HG03103 (cell line): Measurements from ENCODE around the gene ACP1.

Experiments used
- ATAC-seq: cut with Tn5 transposase; IDR thresholded peaks from one replicate; pipeline ENCODE4 v1.9.1; 2021; ENCODE audit warnings: low read depth; ENCODE audit not compliant: unreplicated experiment

The ACP1 gene

DNA sequence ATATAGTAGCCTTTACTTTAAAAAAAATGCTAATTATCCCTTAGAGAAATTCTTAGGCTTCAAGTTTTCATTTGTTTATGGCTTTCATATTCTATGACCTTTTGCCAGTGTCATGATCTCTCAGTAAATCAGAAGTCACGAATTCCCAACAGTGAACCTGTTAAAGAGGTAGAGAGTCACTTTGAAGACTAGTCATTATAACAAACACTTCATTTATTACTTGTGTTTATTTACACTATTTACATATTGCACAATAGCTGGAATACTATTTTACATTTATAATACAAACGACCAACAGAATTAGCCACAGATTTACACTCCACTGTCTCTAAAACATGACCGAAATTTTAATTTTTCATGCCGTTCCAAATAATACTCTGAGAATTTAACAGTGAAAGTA, 14.6 kb downstream of the ACP1 start:
- ATAC-seq, result no peak

DNA sequence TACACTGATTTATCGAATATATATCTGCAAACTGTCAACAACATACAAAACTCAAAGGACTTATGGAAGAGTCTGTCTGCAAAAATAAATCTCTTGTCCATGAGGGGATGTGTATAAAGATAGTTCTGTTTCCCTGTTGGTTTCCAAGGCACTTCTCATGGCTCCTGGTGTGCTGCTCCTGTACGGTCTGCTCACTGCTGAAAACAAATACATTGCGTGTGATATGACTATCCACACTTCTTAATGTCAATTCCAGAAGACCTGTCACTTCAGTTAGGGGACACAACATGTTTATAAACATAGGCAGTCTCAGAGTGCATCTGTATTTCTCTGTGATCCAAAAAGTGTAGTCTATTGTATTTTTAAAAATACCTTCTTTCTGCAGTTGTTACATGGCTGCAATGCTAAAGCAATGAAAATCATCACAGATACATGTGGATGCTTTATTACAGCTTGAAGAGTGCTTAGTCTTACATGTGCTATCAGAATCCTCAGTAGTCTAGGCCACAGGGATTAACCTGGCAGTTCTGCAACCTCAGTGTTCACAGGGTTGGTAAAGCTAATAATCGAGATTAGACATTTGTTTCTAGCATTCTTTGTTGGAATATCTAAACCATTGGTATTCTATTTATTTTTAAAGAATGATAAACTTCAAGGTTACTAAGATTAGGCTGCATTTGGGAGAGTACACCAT, 15.4 kb downstream of the ACP1 start:
- no peak for ATAC-seq

DNA sequence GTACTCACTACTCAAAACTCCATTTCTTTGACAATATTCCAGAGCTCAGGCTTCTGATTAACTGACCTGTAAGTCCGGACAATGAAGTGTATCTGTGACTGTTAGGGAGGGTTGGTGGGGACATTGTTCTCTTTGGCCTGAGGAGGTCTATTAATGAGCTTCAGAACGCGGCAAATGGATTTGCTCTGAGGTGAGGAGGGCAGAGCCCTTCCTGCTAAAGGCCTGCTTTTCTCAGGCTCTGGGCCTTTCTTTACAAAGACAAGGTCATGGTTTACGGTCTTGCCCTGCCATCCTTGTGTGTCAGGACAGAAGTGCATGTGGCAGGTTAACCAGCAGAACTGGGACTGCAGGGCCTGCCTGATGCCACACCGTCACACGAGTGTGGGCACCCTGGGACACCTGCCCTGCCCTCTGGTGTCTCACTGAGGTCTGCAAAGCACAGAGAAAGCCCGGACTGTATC, 15.9 kb downstream of the ACP1 start:
- no peak for ATAC-seq

DNA sequence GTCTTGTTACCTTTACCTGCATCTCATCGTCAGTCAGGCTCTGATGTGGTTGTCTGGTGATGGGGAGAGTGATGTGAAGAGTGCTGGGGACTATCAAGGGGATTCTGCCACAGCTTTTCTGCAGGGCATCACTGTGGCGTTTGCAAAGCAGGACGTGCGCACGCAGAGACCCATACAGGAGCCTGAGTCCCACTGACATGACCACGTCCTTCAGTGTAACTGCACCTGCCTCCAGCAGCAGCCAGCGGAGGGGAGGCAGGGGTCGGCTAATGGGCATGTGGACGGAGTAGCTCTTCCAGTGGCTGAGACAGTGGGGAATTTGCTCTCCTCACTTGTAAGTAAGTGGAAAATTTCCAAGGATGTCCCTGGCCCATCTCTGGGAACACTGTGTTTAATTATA, 16.6 kb downstream of the ACP1 start:
- ATAC-seq, result no peak

DNA sequence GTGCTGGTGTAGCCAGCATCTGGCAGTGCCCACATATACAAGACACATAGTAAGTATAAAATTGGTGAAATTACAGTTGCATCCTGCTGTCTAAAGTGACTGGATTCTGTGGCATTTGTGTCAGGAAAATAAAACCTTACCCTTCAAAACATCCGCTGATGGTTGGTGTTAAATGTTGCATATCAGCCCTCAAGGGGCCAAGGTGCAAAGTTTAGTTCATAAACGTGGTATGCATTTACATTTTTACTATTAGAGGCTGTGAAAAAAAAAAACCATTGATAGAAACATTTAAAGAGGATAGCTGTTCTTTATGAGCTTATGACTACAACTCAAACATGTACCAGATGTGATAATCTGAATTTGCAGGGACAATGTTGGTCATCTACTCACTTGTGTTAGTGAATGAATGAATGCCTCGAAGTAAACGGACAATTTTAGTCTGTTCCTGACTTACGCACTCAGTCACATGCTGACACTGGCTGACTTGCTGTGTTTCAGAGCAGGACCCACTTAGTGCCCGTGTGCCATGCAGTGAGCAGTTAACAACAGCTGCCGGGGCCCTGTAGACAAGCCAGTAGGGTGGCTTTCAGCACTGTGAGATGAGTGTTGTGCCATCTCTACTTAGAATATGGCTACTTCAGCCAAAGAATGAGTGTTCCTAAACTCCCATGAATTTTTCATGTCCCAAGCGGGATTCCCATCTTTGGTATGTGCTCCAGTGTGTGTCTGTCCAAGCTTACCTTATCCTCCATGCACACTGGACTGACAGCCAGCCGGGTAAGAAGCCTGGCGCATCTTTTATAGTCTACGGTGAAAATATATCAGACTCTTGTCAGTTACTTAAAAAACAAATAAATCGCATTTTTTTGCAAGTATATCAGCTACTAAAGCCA, 17.9 kb downstream of the ACP1 start:
- no peak for ATAC-seq

DNA sequence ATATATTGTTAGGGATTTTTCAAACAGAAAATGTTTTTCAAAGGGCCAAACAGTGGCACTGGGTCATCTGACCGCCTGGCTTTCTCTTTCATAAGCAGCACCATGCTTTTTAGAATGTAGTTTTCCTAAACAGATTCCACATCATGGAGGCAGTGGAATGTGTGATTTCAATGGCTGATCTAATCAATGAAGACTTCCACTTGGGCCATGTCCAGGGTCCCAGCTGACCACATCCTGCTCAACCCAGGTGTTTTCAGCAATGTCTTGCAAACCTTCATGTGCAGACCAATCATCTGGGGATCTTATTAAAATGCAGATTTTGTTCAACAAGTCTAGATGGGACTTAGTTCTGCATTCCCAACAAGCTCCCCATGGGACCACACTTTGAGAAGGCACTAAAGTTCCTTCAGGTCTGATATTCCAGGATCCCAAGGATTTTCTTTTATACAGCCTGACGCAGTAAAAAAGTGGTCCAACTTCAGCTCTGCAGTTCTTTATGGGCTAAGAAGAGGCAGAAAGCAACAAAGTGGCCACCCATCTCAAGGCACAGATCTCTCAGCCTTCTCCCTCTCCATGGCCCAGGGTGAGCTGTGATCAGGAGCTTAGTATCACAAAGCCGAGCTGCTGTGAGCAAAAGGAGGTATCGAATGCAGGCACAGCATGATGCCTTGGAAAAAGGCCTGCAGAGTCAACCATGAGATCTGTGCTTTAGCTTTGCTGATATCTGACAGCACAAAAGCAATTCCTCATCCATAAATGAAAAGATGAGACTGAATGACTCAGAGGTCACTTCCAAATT, 19.4 kb downstream of the ACP1 start:
- ATAC-seq, result no peak

DNA sequence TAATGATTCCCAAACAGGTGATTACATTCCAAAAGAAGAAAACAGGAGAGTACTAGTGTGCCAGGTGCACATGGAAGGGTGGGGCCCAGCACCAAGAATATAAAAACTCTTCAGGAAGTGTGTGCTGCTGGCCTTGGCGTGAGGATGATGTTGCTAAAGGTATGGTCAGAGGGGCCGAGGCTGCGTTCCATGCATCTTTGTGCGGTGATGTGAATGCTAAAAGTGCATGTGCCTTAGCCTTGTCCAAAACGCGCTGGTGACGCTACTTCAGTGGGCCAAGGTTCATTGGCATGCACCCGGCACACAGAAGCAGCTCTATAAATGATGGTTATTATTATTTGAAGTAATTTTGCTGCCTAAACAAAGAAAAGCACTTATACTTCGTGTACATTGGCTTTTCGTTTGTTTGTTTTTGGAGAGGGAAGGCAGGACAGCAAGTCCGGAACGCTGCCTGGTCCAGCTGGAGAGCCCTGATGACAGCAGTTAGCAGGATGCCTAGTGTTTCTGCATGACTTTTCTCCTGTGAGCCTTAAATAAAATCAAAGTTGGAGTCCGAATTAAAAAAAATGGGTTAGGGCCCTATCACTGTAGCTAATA, 20.2 kb downstream of the ACP1 start:
- no peak for ATAC-seq

DNA sequence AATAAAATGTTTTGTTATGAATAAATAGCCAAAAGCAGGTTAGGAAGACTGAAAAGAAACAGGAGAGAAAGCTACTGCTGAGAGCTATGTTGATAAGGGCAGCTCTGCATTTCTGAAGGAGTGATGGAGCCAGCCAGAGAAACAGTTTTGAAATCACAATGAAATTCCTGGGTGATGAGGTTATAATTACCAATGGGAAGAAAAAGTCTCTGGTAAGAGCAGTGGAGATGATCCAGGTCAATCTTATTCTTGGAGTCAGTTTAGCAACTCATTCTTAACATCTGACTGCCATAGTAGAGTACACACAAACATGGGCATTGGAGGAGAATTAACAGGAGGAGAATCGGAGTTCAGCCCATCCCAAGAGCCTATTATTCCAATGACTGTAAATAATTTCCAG, 20.8 kb downstream of the ACP1 start:
- no peak for ATAC-seq

DNA sequence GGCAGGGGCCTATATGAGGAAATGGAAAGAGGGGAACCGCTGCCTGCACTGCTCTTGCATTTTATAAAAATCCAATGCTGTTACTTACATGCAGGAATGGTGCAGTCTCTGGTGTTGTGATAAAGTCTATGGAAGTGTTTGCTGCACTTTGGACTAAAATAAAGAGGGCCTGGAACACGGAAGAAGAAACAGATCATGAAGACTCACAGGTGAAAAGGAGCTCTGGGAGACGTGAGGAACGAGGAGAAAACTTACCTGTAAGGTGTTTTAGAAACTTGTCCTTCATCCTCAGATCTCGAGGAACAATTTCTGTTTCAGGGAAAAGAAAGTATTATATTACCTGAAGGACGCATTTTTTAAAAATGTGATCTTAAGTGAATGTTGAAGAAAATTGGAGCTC, 21.3 kb downstream of the ACP1 start:
- ATAC-seq, result no peak

DNA sequence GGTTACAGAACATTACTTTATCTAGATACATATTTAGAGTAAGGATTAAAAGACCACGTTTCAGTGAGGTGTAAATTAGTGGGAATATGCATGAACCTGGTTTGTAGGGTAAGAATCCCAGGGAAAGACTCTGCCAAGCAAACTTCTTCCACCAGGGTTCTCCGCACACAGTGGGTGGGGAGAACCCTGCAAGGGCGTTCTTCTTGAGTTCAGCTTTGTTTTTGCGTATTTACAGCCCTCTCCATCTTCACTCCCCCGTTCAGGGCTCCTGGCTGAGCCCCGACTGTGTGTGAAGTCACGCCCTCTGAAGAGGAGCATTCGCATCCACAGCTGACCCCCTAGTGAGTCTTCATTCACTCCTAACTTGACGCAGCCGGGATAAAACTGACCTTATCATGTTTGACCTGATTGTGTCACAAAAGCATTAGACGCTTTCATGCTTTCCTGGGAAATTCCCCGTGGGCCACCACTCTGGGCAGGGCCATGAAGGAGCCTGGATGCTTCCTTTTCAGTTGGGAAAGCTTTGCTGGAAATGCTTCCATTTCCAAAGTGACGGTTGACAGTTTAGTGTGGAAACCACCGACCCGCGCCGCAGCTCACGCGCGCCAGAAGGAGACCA, 22.1 kb downstream of the ACP1 start:
- no peak for ATAC-seq

DNA sequence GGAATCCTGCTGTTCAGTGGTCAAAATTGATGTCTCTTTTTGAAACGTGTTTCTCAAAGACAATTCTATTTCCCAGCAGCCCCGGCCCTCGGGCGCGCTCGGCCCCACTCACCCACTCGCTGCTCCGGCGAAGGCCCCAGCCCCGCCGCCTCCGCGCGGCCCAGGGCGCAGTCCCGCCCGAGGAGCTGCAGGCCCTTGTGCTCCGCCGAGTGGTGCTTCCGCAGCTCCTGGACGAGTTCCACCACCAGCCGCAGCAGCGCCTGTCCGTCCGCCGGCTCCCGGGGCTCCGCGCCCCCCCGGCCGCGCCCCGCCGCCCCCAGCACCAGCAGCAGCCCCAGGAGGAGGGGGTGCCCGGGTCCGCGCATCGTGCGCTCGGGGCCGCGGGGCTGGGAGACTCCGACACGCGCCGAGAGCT, 22.7 kb downstream of the ACP1 start:
- peak; percentile 44 for ATAC-seq

DNA sequence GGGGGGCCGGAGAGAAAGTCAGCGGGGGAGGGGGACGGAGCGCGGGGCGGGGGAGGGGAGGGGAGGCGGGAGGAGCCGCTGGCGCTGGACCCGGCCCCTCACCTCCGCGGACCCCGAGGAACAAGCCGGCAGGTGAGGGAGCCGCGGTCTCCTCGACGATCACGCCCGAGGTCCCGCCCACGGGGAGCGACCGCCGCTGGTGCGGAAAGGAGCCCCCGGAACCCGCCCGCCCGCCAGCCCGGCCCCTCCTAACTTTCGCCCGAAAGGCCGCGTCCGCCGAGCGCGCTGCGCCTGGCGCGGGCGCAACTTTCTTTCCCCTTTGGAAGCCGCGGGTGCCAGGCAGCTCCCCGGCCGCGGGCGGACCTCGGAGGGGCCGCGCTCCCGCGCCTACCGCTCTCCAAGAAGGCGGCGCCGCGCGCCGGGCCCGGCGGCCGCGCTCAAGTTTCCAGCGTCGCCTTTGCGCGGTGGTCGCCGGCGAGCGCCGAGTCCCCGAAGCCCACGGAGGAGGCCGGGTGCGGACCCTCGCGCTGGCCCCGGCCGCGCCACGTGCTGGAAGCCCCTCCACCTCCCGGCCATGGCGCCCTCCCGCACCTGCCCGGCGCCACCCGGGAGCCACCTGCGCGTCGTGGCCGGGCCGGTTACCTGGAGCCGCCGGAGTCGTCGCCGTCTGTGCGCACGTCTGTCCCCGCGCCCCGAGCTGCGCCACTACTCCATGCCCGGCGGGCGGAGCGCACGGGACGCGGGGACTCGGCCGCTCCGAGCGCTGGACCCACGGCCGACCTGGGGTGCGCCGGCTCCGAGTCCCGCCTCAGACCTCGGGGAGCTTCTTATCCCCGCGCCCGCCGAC, 23.4 kb downstream of the ACP1 start, which contains the start of gene ALKAL2:
ALKAL2 (minus strand) TSS at position 181 of the 847 bp plus-strand sequence. CDS start 256 bp downstream, outside the sequence.
- no peak for ATAC-seq

DNA sequence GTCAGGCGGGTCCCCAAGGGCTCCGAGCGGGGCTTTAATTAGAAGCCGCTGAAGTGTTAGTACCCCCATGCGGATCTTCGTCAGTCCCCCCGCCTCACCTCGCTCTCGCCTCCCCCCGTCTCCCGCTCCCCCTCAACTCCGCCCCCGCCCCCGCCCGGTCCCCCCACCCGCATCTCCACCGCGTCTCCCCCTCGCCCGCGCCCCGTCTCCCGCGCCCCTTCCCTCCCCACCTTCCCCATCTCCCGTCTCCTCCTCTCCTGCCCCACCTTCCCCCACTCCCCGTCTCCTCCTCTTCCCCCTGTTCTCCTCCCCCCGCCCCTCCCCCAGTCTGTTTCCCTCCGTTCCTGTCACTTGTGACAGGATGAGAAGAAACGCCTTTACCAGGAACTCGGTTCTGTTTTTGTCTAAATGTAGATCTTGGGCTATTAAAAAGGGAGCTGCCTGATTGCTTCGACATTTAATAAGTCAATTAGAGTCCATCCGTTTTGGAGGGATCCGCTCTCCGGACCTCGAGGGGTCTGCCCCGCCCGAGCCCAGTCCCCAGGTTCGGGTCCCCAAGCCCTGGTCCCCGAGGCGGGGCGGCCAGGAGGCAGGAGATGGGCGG, 24.1 kb downstream of the ACP1 start:
- ATAC-seq, result no peak

DNA sequence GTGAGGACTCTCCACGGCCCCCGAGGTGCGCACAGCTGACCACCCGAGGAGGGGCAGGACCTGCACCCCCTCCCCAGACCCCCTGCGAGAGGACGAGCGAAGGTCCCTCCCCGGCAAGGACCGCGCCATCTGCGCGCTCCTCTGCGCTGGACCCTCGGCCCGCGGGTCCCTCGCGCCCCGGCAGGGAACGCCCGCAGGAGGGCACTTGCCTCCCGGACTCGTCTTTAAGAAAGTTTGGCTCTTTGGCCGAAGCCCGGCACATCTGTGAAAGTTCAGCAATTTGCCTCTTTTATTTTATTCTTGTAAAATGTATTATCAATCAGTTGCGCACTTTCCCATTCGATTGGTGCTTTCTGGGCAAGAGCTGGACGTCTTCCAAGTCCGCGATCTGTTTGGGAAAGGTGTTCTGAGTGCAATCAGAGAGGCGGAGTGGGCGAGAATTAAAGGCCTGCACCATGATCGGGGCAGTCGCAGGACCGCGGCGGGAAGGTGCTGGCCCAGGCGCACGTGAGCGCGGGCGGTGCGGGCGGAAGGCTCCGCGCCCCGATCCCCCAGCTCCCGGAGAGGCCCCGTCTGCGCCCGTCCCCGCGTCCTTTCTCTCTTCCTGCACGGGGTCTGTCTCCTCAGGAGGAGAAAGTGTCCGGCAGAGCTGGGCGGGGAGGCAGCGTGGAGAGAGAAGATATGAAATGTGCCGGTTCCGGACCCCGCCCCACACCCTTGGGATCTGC, 24.8 kb downstream of the ACP1 start:
- ATAC-seq, result no peak

DNA sequence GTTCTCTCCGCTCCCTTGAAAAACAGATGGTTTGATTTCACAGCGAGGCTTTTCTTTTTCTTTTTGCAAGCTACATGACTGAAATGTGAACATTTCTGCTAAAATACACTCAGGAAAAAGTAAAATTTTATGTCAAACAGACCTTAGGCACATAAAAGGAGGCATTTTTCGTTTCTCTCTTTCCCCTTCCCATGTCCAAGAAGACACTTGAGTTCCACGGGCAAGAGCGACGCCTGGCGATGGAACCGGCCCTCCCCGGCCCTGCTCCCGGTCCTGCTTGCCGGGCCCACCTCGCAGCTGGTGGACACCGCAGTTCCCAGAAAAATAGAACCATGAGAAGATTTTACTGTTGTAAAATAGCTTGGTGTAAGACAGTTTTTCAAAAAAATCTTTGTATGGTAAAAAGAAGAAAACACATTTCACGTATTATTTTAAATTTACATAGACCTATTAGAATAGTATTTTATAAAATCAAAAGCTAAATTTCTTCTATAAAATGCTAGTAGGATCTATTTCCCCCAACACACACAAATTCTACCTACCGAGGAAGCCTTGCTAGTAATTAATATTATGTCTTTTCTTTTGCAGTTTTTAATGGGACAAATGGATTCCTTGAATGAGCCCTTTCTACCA, 25.5 kb downstream of the ACP1 start:
- no peak for ATAC-seq

DNA sequence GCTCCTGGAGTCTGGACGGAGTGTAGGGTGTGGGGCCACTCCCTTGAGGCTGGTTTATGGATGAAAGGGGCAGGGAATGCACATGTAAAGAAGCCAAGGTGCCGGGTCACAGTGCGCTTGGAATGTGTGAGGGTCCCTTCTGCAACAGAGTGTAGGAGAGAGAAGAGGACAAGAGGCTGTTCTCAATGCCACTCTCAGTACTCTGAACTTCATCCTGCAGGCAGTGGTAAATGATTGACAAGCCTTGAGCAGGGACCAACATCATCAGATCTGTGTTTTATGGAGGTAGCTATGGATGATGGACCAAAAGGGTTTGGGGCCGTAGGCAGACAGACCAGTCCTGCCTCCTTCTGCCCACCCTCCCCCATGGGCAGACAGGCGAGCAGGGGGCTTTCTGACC, 30.3 kb downstream of the ACP1 start:
- ATAC-seq, result no peak

DNA sequence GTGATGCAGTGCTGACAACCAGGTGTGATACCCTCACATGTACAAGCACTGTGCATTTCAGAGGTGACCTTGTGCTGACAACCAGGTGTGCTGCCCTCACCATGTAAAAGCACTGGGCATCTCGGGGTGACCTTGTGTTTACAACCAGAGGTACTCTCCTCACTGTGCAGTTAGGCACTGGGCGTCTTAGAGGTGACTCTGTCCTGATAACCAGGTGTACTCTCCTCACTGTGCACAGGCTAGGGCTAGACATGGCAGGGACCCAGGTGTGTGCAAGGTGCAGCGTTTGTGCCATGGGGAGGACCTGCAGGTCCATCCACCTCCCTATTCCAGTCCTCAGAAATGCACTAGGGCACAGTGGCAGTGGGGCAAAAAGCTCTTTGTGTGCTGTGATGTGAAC, 31.6 kb downstream of the ACP1 start:
- ATAC-seq, result no peak

DNA sequence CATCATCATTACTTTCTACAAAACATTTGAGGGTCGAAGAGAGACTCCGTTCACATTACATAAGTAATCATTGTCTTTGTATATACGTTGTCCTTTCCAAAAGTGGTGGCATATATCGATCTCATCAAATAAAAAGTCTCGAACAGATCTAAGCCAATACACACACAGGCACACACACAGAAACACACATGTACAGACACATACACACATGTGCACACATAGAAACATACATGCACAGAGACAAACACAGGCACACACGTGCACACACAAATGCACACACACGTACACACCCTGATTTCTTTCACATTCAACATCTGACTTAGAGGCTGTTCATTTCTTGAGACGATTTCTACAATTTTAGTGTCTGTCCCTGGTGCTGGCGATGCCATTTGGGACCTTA, 40.6 kb downstream of the ACP1 start:
- no peak for ATAC-seq
